HG03135 (cell line): ENCODE measurements around the gene RRAGC.
A peak's percentile ranks its signal among the peaks of the same experiment; 100 is the strongest.
"Not testable (repeated sequence)": the region's sequence is repeated elsewhere in the genome, so short reads cannot be mapped to it uniquely, and the experiment has no call there.

Experiments used
- ATAC-seq: cut with Tn5 transposase; IDR thresholded peaks from one replicate; pipeline ENCODE4 v1.9.1; 2021; ENCODE audit warnings: mild to moderate bottlenecking, moderate library complexity; ENCODE audit not compliant: unreplicated experiment

RRAGC gene

DNA sequence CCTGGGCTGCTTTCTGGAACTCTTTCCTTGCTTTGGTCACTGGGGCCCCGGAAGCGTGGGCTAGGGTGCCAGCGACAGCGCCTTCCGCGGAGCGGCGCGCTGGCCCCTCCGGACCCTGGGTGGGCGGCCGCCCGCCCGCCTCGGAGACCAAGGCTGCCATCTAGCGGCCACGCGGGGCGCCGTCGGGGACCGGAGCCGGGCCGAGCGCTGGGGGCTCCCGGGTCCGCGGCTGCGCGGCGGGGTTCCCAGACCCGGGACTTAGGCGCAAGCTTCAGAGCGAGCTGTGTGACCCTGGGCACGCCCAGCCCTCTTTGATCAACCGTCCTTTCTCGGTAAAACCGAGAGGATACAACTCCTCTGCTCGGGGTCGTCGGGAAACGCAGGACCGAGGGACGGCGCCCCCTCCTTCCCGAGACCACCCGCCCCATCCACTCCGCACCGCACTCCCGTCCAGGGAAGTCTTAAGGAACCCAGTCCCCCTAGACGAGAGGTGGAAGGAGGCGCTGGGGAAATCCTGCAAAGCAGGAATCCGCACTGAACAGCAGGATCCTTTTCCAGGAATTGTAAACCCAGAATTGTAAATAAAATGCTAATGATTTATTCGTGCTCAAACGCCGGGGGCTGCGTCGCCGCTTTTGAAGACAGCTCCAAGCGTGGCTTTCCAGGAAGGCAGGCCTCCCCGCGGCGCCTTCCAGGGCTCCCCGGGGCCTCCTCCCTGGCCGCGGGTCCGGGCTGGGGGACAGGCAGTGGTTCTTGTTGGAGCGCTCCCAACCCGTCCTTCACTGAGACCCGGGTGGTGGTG is 41.2 kb downstream of the RRAGC start:
- no peak for ATAC-seq

DNA sequence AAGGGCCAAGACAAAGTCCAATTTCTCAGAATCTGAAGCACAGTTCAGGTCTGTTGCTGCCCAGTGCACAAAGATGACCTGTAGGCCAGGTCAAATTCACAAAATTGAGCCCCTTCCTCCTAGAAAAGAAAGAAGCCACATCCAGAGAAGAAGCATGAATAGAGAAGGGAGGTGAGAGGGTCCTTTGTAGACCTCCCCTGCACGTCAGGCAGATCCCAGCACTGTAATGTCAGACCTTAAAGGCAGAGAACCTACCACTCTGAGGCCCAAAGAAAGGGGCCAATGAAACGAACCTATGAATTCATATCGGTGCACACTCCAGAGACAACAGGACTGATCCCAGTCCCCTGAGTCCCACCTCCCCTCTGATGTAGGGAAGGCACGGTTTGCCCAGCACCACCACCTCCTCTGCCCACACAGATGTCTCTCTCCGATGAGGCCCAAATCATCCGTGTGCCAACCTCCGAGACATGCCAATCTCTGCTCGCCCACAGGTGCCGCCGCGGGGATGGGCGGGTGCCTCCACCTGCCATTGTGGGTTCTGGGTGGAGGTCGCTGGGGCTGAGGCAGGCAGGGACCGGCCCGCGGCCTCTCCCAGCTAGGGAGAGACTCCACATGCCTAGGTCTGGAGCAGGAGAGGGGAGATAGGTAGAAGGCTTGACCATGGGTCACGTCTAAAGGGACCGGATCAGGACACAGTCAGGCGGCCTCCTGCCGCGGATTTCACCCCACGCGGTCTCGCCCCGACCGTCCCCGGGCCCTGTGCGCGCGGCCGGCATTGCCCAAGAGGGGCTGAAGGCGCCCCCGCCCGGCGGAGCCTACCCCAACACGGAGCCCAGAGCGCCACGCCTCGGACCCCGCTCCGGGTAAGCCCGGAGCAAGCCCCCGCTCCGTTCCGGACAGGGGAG is 42.1 kb downstream of the RRAGC start:
- ATAC-seq: no peak

DNA sequence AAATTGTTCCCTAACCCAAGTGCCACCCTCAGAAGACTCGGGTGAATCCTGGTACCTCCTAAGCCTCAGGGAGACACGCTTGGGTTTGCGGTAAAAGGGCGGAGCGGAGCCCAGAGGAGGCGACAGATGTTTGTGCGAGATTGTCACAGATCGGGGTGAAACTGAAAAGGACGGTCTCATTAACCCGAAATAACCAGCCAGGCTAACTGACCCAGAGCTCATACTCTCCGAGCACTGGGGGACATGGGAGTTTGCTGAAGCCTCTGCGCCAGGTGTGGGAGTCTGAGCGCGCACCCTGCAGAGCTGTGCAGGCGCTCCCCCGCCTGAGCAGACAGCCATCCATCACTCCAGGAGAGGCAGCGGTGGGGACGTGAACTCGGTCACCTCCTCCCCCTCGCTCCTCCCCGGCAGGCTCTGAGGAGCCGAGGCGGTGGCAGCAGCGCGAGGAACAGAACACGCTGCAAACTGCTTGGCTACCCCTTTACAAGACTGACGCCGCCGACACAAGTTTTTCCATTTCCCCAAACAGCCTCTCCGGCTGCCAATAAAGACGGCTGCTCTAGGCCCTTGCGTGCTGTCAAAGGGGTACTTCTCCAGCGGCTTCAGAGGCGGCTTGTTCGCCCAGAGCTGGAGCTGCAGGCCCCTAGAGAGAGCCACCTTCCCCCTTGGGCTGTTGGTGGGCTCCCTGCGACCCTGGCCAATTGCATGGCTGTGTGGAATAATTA is 43.5 kb downstream of the RRAGC start:
- ATAC-seq: peak; percentile 68

DNA sequence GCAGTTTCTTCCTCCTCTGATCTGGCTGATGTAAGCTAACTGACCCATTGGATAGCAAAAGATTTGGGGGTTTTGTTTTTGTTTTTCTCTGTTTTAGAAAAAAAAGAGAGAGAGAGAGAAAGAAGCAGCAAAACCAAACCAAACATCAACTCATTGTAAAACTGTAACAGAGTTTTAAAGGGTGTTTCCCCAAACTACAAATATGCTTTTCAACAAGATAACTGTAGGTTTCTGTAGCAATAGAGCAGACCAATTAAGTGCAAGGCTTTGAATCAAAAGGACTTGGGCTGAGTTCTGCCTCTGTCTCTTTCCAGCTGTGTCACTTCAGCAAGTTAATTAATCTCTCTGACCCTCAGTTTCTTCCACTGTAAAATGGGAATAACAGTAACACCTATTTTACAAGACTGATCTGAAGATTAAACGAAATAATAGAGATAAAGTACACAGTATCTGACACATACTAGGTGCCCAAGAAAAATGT is 44.5 kb downstream of the RRAGC start:
- no peak for ATAC-seq

DNA sequence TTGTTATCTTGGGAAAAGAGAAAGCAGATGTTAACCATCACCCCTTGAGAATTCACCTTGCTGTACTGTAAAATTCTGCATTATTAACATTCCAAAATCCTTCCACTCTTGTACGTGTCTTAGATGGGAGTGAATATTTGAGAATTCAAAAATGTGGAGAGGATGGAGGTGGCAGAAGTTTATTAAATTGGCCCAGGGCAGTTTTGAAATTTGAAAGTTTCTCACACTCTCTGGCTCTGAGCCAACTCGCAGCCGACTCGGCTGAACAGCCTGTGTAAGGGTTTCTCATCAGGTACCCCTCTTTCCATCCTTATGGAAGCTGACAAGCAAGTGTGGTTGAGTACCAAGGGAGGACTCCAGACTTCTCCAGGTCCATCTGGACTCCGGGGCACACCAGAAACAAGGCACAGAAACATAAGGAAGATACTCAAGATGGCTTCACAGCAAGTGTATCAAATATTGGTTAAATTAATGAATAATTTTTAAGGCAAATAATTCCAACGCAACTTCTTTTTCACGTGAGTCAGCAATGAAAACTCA is 45.1 kb downstream of the RRAGC start:
- ATAC-seq: no peak

DNA sequence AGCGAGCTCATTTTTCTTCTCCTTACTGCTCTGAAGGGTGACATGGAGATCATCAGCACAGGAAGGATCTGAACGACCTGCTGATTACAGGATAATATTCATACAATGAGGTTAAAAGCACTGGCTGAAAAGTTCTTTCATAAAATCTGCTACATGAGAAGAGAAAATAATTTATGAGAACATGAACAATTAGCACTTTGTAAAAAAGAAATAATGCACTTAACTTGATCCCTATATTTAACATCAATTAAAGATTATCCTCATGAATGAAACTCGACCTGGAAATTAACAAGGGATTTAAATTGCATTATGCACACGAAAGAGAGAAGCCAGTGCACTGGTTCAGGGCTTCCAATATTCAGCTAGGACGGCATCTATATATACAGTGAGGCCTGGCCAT is 46.6 kb downstream of the RRAGC start:
- ATAC-seq: no peak

DNA sequence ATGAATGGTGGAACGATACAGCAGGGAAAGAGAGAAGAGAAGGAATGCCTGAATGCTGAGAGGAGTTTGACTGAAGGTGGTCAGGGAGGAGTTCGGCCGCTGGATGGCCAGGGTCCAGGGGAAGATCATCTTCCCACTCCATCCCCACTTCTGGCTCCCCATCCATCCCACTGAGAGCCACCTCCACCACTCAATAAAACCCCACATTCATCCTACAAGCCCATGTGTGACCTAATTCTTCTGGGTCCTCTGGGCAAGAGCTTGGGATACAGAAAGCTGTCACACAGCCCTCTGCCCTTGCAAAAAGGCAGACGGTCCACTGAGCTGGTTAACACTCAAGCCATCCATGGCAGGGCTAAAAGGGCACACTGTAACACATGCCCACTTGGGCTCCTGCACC is 48.1 kb downstream of the RRAGC start:
- not testable (repeated sequence) for ATAC-seq

DNA sequence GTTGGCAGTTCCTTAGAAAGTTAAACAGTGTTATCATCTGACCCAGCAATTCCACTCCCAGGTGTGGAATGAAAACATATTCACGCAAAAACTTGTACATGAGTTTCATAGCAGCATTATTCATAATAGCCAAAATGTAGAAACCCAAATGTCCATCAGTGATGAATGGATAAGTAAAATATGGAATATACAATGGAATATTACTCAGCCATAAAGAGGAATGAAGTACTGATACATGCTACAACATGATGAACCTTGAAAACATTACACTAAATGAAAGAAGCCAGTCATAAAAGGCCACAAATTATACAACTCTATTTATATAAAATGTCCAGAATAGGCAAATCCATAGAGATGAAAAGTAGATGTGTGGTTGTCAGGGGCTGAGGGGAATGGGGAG is 53.5 kb downstream of the RRAGC start:
- no peak for ATAC-seq

DNA sequence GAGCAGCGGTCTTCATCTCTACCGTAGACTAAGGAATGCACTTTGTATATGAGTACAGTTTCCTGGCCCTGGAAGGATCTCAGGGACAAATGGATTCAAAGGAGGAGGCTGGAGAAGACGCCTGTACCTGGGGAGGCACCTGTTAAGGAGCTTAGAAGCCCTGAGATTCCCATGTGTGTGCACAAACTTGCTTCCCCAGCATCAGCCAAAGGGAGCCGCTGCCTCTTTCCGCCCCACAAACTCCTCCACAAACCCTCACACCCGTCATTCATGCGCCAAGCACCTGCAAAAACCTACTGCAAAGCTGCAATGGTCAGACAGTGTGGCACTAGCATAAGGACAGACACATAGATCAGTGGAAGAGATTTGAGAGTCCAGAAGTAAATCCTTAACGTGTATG is 54.5 kb downstream of the RRAGC start:
- ATAC-seq: no peak

DNA sequence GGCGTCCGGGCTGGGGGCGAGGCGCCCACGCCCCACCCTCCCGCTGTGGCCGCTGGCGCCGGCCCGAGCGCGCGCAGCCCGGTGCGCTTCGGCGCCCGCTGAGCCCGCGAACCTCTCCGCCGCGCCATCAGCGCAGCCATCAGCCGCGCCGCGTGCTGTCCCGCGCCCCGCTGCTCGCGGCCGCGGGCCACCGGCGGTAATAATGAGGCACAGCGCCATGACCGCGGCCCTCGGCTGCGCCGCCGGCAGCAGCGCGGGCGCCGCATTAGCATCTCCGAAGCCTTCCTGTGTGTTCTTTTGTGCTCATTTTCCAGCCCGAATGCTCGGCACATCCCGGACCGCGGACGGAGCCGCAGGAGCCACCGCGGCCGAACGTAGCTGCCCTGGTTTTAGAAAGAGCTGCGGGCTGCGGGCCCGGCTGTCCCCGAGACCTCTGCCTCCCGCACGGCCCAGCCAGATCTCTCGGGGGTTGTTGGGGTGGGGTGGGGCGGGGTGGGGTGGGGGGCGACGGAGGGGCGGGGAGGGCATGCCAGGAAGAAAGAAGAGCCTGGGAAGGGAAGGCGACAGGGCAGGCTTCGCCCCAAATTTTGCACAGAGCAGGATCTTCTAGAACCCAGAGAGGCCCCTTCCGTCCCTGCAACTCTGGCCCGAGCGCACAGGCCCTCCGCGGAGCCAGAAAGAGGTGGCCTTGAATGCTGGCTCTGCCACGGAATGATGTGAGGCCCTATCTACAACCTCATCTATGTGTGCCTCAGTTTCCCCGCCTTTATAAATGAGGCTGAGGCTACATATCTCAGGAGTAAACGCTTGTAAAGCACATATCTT is 55.3 kb downstream of the RRAGC start:
- ATAC-seq: no peak

DNA sequence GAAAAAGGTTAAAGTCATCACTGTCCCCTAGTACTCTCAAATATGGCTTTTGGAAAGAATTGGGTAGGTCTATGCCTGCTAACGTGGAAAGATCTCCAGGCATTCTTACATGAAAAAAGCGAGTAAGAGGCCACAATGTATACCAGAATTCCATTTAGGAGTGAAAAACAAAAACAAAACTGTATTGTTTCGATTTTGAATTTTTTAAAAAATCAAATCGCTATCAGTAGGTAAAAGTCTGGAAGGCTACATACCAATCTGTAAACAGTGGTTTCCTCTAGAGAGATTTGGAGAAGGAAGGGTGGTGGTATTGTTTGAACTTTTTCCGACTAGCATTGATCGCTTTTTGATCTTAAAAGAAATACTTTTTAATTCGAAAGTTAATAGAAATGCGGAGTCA is 55.9 kb downstream of the RRAGC start:
- ATAC-seq: no peak

DNA sequence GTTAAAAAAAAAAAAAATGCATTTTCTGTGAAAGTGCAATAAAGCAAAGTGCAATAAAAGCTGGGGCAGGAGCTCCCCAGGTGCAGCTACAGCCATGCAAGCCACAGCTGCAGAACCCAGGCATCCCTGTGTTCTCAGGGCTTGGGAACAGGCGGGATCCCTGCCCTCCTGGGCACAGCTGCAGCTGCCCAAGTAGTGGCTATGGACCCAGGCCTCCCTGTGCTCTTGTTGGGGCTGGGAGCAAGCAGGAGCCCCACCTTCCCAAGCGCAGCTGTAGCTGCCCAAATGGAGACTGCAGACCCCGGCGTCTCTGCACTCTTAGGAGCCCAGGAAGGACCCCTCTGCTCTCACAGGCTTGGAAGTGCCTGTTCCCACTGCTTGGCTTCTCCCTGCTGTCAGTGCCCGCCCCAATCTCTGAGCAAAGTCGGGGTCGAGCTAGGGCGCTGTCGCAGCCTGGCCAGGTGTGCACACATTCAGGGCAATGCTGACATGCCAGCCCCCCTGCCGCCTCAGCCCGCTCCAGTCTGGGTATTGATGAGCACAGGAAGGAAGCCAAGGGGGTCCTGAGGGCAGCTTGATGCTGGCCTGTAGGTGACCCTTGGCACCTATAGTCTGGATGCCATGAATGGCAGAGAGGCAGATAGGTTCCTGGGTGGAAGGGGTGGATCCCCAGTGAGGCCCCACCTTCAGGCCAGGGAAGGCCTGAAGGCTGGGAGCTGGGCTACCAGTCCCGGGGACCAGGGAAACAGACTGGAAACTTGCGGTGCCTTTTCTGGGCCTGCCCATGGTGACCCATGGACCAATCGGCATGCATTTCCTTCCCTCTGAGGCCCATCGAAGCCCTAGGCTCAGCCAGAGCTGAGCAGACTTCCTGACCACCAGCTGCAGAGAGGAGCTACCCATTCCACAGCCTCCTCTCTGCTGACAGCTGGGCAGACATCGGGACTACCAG is 58.6 kb downstream of the RRAGC start:
- no peak for ATAC-seq

DNA sequence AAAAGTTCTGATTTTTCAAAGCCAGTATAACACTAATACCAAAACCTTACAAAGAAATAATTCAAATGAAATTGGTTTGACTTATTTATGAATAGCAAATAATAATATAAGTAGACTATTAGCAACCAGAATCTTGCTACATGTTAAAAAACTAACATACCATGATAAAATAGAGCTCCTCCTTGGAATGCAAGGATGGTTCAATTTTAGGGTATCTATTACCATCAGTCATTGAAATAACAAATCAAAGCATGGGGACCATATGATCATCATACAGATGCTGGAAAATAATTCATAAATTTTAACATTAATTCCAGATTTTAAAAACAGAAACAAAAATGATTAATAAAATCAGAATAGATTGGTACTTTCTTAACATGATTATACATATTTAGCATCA is 66.3 kb downstream of the RRAGC start:
- ATAC-seq: no peak

DNA sequence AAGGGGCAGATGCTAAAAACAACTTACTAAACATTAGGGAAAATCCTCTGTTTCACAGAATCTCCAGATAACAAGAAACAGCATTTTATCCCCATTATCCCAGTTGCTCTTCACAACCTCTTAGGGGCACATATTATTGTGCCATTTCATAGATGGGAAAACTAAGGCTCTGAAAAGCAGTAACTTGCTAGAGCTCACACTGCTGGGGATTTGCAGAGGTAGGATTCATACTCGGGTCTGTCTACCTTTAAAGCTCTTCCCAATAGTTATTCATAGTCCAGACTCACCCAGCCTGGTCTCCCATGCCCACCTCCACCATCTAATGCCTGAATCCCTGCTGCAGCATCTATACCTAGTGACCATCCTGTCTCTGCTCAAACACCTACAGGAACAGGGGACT is 67.7 kb downstream of the RRAGC start:
- no peak for ATAC-seq

DNA sequence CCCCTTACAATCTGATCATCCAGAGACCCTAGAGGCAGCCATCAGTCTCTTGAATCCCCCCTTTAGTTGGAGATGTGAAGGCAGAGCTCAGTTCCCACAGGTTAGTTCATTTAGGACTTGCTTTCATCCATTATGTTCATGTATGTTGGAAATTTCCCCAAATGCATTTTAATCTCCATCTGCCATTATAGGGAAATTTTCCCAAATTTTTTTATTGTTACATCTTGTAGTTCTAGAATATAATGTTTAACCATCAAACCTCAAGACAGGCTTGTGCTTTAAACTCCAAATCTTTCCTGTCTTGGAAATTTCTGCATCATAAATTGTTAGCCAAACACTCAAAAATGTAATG is 68.4 kb downstream of the RRAGC start:
- ATAC-seq: no peak

DNA sequence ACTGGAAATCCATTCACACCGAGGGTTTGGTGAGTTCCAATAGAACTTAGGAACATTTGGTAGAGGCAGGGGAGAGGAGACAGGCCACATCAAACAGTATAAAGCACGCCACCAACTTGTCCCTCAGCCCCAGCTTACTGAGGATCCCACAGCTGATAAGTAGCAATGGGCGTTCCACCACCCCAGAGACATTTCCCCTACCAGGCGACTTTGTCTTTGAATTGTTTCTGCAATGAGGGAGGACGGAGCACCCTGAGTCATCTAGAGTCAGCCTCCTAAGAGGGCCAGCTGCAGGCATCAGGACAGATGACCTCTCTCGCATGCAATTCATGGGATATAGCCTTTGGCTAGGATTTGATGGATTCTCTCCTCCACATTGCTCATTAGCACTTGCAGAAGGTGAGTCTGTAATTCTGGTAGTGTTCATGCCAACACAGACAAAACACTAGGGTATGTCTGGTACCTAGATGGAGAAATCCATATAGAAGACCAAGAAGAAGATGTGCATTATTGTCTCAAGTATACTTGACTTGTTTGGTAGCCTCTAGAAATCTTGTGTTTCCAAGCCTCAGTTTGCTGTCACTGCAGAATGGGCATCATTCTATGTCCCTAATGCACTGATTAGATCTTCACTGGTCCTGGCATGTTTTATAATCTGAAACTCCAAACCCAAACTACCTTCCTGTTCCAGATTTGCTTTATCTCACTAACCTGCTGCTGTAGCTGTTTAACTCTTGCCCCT is 69.0 kb downstream of the RRAGC start:
- no peak for ATAC-seq

DNA sequence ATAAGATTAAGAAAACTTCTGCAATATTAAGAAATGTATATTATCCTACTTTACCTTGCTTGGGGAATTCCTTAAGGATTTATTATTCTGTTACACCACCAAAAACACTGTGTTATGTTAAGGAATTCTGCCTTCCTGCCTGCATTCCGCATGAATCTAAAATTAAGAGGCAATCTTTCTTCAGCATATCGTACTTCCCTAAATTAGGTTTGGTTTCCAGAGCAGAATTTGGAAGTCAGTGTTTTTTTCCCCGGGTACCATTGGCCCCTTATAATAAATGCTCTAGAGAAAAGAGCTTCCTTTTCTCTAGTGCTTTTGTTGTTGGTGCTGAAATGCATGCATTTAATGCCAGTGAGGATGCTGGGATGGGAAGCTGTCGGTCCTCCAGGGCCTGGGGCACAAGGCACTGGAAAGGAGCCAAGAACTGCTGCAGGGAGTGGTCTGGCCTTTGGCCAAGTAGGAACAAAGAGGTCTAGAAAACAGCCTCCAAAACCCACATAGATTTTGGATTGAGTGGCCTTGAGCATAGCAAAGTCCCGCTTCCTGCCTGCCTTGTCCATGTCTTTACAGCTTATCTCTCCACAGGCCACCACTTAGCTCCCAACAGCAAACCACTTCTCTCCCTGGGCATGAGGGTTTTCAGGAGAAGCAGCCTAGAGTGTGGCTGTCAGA is 69.9 kb downstream of the RRAGC start:
- no peak for ATAC-seq
